ENCODE measurements around the gene MYZAP. TPM values are rescaled to one million over a fixed set of nuclear protein-coding genes. Genes with fewer than 3 reads are reported as not detected.

Gene MYZAP
- total and polyA plus RNA-seq, 11 donors, result 280 to 1,065 (median 610) TPM

- no peak for TF ChIP-seq CTCF (IDR thresholded peaks at IDR 0.05)
- TF ChIP-seq POLR2A (IDR thresholded peaks at IDR 0.05), result no peak
- DNase-seq, result no peak
- Histone ChIP-seq H3K27me3 (no peaks in the 10 kb centered on the region), H3K9me3 (no peaks in the 10 kb centered on the region), H3K4me1 (peaks cover 0 to 37% (median 12%) of the 10 kb centered on the region in 12 donors), H3K27ac (peak overlapping the region in 1 of 12 donors; percentile 40), H3K36me3 (peaks cover 0 to 24% (median 0%) of the 10 kb centered on the region in 9 donors), H3K4me3 (no peak overlapping the region)
- intact Hi-C loops (cut with DNase I), result loop anchor here in 8 of 10 donors (5.0 to 10.0 kb wide), 4 partner anchors 194 to 404 kb away; partner anchors contain the start of gene ALDH1A2 (in 1 of the 8)
- 80 to 90% (median 87%) methylated on average over 4 of the region's 4 CpGs for WGBS, 4 donors
- ATAC-seq, result no peak
Observed at GRCh38 chr15:57668016-57668415, 76.3 kb downstream of the MYZAP start.

DNA sequence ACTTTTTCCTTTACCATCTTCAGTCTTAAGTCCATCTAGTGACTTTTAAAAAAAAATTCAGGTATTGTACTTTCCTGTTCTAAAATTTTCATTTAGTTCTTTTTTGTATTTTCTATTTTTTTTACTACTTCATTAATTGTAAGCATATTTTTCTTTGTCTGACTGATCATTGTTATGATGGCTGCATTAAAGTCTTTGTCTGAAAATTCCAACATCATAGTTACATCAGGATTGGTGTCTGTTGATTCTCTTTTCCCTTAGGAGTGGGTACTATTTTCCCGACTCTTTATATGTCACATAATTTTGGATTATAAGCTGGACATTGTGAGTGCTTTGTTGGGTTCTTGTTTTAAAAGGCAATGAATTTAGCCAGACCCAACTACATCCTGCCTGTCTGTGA, 79.9 kb downstream of the MYZAP start:
- Histone ChIP-seq H3K27ac (no peak overlapping the region), H3K4me1 (peaks cover 0 to 54% (median 29%) of the 10 kb centered on the region in 12 donors), H3K27me3 (no peaks in the 10 kb centered on the region), H3K36me3 (peaks cover 0 to 17% (median 5%) of the 10 kb centered on the region in 9 donors), H3K4me3 (no peak overlapping the region), H3K9me3 (no peaks in the 10 kb centered on the region)
- DNase-seq (no peak), ATAC-seq (no peak)
- WGBS, 4 donors, result 0% methylated on average over 1 of the region's 1 CpG
- TF ChIP-seq POLR2A (IDR thresholded peaks at IDR 0.05) (no peak), CTCF (IDR thresholded peaks at IDR 0.05) (no peak)
- intact Hi-C loops (cut with DNase I), result loop anchor here in 2 of 10 donors (2.0 to 10.0 kb wide), 2 partner anchors 47 to 53 kb away; no protein-coding TSS in a partner anchor

DNA sequence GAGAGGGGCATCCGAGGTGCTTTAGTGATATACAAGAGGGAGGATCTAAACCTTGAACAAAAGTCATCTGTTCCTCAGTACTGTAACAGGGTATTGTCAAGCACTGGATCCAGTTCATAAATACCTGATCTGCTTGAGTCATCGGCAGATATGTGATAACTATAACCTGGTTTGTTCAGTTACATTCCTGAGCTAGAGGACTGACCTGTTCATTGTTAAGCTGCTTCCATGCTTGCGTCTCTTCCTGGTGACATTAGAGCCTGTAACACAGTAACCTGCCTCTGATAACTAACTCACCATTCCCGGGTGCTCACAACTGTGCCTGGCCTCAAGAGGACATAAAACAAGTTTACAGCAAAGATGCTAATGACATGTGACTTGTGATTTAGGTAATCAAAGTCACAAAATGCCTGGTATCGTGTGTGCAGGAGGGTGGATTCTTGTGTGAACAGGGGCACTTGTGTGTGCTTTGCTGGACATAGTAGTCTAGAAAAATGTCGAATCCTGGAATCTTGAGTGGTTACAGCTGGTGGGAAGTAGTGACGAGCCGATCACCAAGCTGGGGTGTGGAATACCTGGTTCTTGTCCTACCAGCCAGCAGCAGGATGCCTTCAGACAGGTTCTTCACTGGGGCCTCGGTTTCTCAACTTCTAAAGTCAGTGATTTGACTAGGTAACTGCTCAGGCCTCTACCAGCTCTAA, 83.9 kb downstream of the MYZAP start:
- no peaks in the 10 kb centered on the region for H3K9me3 ChIP-seq
- intact Hi-C loops (cut with DNase I), result loop anchor here in 1 of 10 donors (10.0 kb wide), 1 partner anchor 49 kb away; no protein-coding TSS in a partner anchor
- peak in 1 of 4 donors; percentile 27 for ATAC-seq
- H3K4me3 ChIP-seq, result no peak overlapping the region
- peaks cover 0 to 27% (median 5%) of the 10 kb centered on the region in 9 donors for H3K36me3 ChIP-seq
- TF ChIP-seq CTCF (IDR thresholded peaks at IDR 0.05) (no peak), POLR2A (IDR thresholded peaks at IDR 0.05) (no peak)
- peak overlapping the region in 1 of 12 donors; percentile 38 for H3K27ac ChIP-seq
- WGBS, 4 donors, result 53 to 66% (median 55%) methylated on average over 9 of the region's 9 CpGs
- no peaks in the 10 kb centered on the region for H3K27me3 ChIP-seq
- DNase-seq, result no peak
- peaks cover 0 to 75% (median 22%) of the 10 kb centered on the region in 12 donors for H3K4me1 ChIP-seq

DNA sequence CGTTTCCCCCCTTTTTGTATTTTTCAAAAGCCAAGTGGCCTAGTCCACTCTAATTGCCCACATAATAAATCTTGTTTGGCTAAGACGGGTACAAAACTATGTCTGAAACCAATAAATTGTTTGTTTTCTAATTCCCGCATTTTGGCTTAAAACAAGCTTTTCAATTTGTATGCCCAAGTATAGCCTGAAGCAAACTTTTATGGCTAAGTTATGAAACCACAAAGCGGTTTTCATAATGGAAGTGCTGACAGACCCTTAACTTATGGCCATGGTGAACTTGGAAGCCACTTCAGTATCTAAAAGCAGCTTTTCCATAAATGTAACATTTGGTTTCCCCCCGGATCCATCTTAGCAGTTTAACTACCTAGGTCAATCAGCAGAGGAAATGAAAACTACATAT, 84.9 kb downstream of the MYZAP start:
- no peak overlapping the region for H3K4me3 ChIP-seq
- 76 to 89% (median 85%) methylated on average over 5 of the region's 5 CpGs for WGBS, 4 donors
- no peaks in the 10 kb centered on the region for H3K9me3 ChIP-seq
- H3K27ac ChIP-seq, result peak overlapping the region in 1 of 12 donors; percentile 21
- peaks cover 0 to 30% (median 5%) of the 10 kb centered on the region in 9 donors for H3K36me3 ChIP-seq
- ATAC-seq (no peak), DNase-seq (no peak)
- intact Hi-C loops (cut with DNase I), result loop anchor here in 1 of 10 donors (10.0 kb wide), 1 partner anchor 48 kb away; no protein-coding TSS in a partner anchor
- peaks cover 0 to 81% (median 29%) of the 10 kb centered on the region in 12 donors for H3K4me1 ChIP-seq
- no peaks in the 10 kb centered on the region for H3K27me3 ChIP-seq
- TF ChIP-seq POLR2A (IDR thresholded peaks at IDR 0.05), result no peak
- no peak for TF ChIP-seq CTCF (IDR thresholded peaks at IDR 0.05)

Measured in heart left ventricle (tissue), 16 donors.